ES-I3 (cell line): Measurements from ENCODE around the gene AMBN.

Experiments
- H3K36me3 ChIP-seq: 2 replicates; pipeline ENCODE4 v1.6.1; 2013; ENCODE audit warnings: mild to moderate bottlenecking, low read length, control low read depth, moderate library complexity; ENCODE audit not compliant: insufficient read depth
- H3K4me1 ChIP-seq: 2 replicates; pipeline ENCODE4 v1.6.1; 2013; ENCODE audit warnings: mild to moderate bottlenecking, control low read depth, low read length; ENCODE audit not compliant: insufficient read depth
- H3K9ac ChIP-seq: 2 replicates; pipeline ENCODE4 v1.6.1; 2013; ENCODE audit warnings: low read depth, mild to moderate bottlenecking, low read length, moderate library complexity
- H3K9me3 ChIP-seq: 2 replicates; pipeline ENCODE4 v1.6.1; 2013; ENCODE audit warnings: mild to moderate bottlenecking, low read length, moderate library complexity; ENCODE audit not compliant: control insufficient read depth, insufficient read depth

The AMBN gene, protein sequence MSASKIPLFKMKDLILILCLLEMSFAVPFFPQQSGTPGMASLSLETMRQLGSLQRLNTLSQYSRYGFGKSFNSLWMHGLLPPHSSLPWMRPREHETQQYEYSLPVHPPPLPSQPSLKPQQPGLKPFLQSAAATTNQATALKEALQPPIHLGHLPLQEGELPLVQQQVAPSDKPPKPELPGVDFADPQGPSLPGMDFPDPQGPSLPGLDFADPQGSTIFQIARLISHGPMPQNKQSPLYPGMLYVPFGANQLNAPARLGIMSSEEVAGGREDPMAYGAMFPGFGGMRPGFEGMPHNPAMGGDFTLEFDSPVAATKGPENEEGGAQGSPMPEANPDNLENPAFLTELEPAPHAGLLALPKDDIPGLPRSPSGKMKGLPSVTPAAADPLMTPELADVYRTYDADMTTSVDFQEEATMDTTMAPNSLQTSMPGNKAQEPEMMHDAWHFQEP

DNA sequence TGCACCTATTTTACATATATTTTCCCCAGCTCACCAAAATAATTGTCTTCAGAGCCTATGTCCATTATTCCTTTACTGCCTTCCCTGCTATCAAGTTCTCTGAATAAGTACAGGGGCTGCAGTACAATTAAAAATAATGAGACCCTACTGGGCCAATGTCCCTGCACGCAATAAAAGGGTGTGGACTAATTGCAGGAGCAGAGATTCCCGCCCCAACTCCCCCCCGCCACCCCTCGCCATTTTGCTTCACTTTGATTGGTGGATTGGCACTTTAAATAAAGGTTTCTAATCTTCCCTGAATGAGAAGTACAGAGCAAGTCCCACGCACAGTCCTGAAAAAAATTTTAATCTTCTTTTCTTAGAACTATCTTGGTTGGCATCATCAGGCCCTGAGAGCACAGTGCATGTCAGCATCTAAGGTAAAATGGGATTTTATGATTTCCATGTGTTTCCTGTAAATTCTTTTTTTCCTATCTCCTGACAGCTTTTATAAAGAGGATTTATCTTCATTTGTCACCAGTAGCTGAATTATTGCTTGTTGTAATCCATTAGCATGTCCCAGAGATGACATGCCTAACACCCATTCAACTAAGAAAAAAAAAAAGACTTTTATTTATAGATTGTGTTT lies at the start of gene AMBN:
TSS of gene AMBN (plus strand) at position 302 of the 628 bp plus-strand sequence. CDS start at position 405, 103 bp downstream.
- no peaks in the 10 kb centered on the region; the same call in 1 of the 2 replicates for H3K9me3 ChIP-seq
- no peak within 1 kb of the TSS for H3K9ac ChIP-seq
- no peaks in the 10 kb centered on the region for H3K36me3 ChIP-seq

DNA sequence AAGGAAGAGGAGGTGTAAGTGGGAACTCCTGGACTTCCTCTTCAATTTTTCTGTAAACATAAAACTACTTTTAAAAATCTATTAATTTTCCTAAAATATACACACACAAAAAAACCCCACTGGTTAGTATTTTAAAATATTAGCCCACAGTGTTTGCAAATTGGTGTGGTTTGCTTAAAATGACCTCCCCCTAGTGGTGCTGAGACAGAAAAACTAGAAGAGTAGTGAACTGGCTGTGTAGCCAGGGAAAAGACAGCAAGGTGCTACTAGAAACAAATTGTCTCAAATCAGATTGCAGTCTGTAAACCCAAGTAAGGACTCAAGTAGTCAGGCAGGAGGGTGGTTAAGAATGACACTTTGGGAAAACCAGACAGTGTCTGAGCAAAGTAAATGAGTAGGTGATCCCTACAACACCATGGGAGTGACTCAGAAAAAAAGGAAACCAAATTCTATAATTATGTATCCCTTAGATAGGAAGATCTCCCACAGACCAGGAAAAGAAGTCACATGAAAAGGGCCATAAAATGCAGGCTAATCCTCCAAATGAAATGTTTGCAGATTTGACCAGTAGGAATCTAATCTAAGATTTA lies 47.7 kb upstream of the AMBN start:
- Histone ChIP-seq H3K36me3 (no peaks in the 10 kb centered on the region), H3K9ac (no peak overlapping the region), H3K9me3 (no peaks in the 10 kb centered on the region), H3K4me1 (no peaks in the 10 kb centered on the region)

More for the DNA sequence above, at the start of gene AMBN:
- no peaks in the 10 kb centered on the region for H3K4me1 ChIP-seq

DNA sequence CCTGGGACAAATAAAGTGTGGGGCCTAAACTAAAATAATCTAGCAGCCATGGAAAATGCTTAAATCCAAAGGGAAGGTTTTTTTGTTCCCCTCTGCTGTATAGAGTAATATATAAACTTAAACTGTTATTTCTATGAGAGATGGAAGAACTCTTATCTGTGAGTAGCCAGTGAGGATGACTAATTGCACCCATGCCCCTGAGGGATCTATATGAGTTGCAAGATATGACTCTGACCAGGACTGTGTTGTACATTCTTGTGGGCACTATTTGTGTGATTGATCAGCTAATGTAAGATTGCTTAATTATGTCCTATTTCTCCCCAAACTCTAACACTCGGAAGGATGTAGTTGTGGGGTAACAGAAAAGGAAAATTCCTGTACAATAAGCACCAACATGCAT lies 35.2 kb upstream of the AMBN start:
- H3K9me3 ChIP-seq = no peaks in the 10 kb centered on the region
- no peak overlapping the region for H3K9ac ChIP-seq
- H3K4me1 ChIP-seq = no peaks in the 10 kb centered on the region
- no peaks in the 10 kb centered on the region for H3K36me3 ChIP-seq

DNA sequence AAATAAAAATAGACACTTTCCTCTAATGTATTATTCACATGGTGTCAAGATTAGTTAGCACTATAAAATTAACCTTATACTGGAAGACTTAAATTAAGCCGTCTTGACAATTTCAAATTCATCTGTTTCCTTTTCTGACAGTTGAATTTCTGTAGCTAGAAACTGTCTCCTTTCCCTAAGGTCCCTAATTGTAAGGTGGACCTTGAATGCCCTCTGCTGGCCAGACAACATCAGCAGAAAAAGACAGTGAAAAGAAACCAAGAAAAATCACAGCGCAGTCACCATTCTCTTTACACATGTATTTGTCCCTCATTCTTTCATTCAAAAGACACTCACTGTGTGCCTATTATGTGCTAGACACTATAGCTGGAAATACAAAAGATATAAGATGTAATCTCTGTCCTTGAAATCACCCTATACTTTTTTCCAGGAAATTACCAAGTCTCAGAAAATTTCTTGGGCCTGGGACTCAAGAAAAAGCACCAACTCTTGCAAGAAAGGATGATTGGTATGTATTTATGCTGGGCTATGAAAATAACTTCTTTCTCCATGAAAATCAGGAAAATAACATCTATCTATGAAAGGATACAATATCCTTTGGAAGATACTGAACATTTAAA lies 32.7 kb upstream of the AMBN start:
- Histone ChIP-seq H3K36me3 (no peaks in the 10 kb centered on the region), H3K4me1 (0 out of 2 replicates have a peak, but pooled peaks cover 6% of the 10 kb centered on the region), H3K9ac (no peak overlapping the region), H3K9me3 (no peaks in the 10 kb centered on the region)

DNA sequence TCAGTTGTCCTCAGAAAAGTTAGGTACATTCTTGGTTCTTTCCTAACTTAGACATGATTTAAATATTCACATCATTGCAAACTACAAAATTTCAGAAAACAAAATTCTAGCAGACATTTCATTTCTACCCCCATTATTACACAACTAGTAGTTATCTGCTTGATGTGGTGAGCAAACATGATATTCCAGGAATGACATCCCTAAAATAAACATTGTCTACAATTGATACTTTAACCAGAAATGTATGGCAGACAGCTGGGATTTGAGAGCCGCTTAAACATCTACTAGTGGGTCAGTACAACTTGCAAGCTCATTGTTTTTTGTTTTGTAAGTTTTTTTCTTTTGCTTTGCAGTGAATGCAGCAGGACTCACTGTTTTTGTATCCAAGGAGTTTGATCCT lies 32.1 kb upstream of the AMBN start:
- Histone ChIP-seq H3K4me1 (0 out of 2 replicates have a peak, but pooled peaks cover 6% of the 10 kb centered on the region), H3K9me3 (no peaks in the 10 kb centered on the region), H3K9ac (no peak overlapping the region), H3K36me3 (no peaks in the 10 kb centered on the region)

DNA sequence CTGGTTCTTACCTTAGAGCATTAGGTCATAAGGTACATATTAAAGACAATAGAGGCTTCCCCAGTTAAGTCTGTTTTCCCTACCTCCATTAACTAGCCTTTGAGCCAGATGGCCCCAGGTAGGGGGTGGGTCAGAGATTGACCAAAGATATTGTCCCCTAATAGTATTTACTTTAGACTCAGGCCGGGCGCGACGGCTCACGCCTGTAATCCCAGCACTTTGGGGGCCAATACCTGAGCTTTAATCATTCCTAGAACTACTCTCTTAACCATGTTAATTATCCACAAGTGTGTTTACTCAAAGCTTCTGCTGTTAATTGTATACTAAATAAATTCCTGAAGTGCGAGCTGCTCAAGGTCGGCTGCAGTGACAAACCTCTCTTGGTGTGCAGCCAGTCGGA lies 28.0 kb upstream of the AMBN start:
- Histone ChIP-seq H3K9ac (no peak overlapping the region), H3K36me3 (no peaks in the 10 kb centered on the region), H3K9me3 (no peaks in the 10 kb centered on the region), H3K4me1 (0 out of 2 replicates have a peak, but pooled peaks cover 6% of the 10 kb centered on the region)

DNA sequence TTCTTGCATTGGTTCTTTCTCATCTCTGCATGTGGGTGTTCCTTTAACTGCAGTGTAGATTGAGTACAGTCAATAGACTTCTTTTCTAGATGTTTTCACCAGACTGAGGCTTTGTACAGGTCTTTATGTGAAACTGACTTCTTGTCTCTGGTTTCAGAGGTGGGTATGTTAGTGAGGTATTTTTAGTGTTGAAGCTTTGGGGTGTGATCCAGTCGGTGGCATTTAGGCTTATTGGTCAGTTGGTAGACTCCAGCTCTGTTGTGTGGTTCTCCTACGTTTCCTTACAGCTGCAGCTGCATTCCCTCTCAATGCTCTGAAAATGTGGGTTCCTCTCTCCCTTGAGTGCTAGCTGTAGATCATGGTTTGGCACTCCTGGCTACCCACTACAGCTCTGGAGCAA lies 21.3 kb upstream of the AMBN start:
- Histone ChIP-seq H3K9me3 (no peaks in the 10 kb centered on the region), H3K4me1 (no peaks in the 10 kb centered on the region), H3K36me3 (no peaks in the 10 kb centered on the region), H3K9ac (no peak overlapping the region)

DNA sequence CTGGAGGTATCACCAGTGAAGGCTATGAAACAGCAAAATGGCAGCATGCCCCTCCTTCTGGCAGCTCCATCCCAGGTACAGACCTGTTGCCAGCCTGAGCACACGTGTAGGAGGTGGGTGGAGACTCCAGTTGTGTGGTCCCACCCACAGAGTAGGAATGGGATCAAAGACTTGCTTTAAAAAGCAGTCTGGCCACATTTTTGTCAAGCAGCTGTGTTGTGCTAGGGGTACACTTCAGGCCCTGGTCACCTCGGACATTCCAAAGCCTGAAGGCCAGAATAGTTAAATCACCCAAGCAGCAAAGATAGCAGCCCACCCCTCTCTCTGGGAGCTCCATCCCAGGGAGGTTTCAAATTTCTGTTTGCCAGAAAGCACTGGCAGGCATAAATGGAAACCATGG lies 20.3 kb upstream of the AMBN start:
- no peaks in the 10 kb centered on the region for H3K4me1 ChIP-seq
- no peak overlapping the region for H3K9ac ChIP-seq
- H3K36me3 ChIP-seq = no peaks in the 10 kb centered on the region
- H3K9me3 ChIP-seq = no peaks in the 10 kb centered on the region

DNA sequence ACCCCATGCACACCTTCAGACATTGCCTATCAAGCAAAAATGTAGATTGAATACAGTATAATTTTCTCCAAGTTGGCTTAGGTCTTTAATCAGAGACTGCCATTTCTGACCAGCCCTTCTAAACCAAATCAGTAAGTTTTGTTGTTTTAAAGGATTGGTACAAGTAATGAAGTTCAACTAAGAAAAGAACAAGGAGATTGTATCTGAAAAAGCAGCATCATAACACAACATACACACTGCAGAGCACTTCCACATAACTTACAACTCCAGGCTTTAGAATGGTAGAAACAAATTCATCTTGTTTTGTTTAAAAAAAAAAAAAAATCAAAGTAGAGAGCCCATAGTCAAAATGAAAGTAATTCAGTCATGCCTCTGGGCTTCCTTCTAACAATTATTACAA lies 16.1 kb upstream of the AMBN start:
- Histone ChIP-seq H3K36me3 (no peaks in the 10 kb centered on the region), H3K9ac (no peak overlapping the region), H3K4me1 (no peaks in the 10 kb centered on the region), H3K9me3 (no peaks in the 10 kb centered on the region)

DNA sequence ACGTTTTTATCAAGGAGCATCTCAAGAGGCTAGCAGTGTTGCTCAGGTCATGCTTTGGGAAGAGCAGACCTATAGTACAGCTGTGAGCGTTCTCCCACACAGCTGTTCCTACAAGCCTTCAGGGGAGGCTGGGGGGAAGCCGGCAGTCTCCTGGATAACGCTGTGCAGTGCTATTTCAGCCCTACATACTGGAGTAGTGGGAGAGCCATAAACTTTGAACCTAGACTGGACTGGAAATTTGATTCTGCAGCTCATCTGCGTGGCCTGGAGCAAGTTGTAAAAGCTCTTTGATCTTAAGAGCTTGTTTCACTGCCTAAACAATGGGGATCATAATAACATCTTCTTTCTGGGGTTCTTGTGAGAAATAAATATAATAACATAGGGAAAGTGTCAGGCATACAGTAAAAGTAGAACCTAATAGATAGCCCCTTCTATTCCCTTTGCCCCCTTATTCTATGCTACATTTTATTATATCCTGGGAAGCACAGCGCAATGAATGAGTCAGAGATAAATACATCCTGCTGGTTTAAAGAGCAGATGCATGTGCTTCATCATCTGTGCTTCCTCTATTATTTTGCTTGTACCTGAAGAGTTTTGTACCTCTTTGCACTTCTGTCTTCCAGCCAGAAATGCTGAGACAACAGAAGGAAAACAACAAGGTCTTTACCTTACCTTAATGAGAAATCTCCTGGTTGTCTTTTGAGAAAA lies 14.7 kb upstream of the AMBN start:
- Histone ChIP-seq H3K36me3 (no peaks in the 10 kb centered on the region), H3K9me3 (no peaks in the 10 kb centered on the region), H3K9ac (no peak overlapping the region), H3K4me1 (no peaks in the 10 kb centered on the region)

DNA sequence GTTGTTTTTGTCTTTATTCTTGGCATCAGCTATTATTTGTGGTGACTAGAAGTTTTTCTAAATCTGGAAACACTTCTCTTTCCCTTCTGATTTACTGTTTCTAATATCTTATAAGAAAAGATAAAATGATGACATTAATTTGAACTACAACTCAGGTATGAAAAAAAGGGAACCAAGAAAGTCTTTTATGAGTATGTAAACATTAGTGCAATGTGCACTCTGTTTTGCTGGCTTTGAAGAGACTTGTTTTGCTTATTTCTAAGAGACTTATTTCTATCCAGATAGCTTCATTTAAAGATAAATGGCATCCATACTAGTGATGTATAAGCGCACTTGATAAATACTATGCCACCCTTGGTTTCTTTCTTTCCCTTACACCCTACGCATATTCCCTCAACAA lies 10.1 kb upstream of the AMBN start:
- no peaks in the 10 kb centered on the region for H3K36me3 ChIP-seq
- no peak overlapping the region for H3K9ac ChIP-seq
- no peaks in the 10 kb centered on the region for H3K4me1 ChIP-seq
- no peaks in the 10 kb centered on the region for H3K9me3 ChIP-seq

DNA sequence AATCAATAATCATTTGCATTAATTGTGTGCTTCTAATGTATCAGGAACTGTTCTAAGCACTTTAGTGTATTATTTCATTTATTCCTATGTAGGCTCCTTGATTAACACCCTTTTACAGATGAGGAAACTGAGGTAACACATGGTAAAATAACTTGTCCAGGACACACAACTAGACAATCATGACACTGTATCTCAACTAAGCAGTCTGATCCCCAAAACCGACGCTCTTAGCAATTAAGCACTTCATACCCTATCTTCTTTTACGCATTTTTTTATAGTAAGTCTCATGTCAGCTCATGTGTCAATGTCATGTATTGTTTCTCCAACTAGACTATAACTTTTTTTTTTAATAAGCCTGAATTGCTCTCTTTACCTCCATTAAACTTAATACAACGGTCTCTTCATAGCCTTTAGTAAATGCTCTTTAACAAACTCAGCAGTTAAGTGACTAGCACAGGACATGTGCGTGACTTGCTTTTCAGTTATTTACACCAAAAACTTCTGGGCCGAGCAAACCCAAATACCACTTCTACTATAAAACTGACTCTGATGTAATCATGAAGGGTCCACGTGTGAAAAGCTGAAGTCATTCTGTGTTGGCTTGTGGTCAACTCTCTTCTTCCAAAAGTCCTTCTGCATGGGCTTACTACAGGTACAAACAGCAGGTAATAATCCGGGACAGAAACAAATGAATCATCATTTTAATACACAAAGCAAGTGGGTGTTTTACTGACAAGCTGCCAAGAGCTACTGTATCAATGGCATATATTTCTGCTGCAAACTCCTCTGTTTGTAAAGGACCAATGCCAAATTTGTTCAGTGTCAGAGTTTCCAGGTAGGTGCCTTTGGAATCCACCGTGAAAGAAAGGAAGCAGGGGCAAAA lies 7.9 kb upstream of the AMBN start:
- Histone ChIP-seq H3K9ac (no peak overlapping the region), H3K36me3 (no peaks in the 10 kb centered on the region), H3K4me1 (no peaks in the 10 kb centered on the region), H3K9me3 (no peaks in the 10 kb centered on the region)

DNA sequence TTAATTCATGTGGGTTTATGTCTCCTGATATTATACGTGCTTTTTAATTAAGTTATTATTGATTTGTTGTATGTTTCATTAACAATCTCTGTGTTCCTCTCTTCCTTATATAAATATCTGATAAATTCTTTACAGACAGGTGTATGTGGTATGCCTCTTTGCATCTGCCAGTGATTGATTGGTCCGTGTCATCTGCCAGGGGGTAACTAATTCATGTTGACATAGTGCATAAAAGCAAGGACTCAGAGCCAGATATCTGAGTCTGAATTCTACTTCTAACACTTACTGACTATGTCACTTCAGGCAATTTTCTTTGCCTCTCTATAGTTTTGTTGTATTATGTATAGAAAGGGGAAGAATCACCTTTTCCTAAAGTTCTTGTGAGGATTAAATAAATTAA lies 5.2 kb upstream of the AMBN start:
- Histone ChIP-seq H3K9ac (no peak overlapping the region), H3K4me1 (no peaks in the 10 kb centered on the region), H3K9me3 (no peaks in the 10 kb centered on the region), H3K36me3 (no peaks in the 10 kb centered on the region)
